ENCODE results near the gene METTL24.

The METTL24 gene

GRCh38 chr6:110395221-110395620 is 37.1 kb upstream of the METTL24 start:
- TF ChIP-seq, protein P1, sequence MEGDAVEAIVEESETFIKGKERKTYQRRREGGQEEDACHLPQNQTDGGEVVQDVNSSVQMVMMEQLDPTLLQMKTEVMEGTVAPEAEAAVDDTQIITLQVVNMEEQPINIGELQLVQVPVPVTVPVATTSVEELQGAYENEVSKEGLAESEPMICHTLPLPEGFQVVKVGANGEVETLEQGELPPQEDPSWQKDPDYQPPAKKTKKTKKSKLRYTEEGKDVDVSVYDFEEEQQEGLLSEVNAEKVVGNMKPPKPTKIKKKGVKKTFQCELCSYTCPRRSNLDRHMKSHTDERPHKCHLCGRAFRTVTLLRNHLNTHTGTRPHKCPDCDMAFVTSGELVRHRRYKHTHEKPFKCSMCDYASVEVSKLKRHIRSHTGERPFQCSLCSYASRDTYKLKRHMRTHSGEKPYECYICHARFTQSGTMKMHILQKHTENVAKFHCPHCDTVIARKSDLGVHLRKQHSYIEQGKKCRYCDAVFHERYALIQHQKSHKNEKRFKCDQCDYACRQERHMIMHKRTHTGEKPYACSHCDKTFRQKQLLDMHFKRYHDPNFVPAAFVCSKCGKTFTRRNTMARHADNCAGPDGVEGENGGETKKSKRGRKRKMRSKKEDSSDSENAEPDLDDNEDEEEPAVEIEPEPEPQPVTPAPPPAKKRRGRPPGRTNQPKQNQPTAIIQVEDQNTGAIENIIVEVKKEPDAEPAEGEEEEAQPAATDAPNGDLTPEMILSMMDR (IDR thresholded peaks at IDR 0.05): no peak
- TF ChIP-seq ZFX (IDR thresholded peaks at IDR 0.05; ENCODE audit: borderline replicate concordance): no peak
- no peak overlapping the region for H3K27ac ChIP-seq

GRCh38 chr6:110394409-110394808 is 36.3 kb upstream of the METTL24 start:
- no peak for TF ChIP-seq ZFX (IDR thresholded peaks at IDR 0.05; ENCODE audit: borderline replicate concordance)
- TF ChIP-seq, protein P1 (IDR thresholded peaks at IDR 0.05): no peak

DNA sequence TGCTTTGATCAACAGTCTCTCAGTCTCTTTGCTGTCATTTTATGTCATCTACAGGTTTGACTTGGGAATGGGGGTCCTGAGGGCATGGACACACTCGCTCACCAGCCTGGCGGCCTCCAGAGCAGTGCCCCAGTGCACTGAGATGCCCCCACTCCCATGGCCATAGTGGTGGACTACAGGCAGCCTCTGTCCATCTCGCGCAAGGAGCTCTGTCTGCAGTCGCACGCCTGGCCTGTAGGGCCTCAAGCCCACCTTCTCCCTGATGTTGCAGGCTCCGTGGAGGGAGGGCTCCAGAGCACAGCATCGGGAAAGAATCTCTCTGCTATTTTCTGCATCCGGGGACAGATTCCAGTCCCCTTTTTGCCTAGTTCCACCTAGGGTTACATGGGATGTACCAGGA is 34.6 kb upstream of the METTL24 start:
- TF ChIP-seq, protein P1 (IDR thresholded peaks at IDR 0.05): no peak
- no peak for TF ChIP-seq ZFX (IDR thresholded peaks at IDR 0.05; ENCODE audit: borderline replicate concordance)
- H3K27ac ChIP-seq: no peak overlapping the region

More at GRCh38 chr6:110394409-110394808, 36.3 kb upstream of the METTL24 start:
- no peak overlapping the region for H3K27ac ChIP-seq

GRCh38 chr6:110390404-110390803 is 32.3 kb upstream of the METTL24 start:
- no peak overlapping the region for H3K27ac ChIP-seq
- TF ChIP-seq ZFX (IDR thresholded peaks at IDR 0.05; ENCODE audit: borderline replicate concordance): no peak
- TF ChIP-seq, protein P1 (IDR thresholded peaks at IDR 0.05): no peak

DNA sequence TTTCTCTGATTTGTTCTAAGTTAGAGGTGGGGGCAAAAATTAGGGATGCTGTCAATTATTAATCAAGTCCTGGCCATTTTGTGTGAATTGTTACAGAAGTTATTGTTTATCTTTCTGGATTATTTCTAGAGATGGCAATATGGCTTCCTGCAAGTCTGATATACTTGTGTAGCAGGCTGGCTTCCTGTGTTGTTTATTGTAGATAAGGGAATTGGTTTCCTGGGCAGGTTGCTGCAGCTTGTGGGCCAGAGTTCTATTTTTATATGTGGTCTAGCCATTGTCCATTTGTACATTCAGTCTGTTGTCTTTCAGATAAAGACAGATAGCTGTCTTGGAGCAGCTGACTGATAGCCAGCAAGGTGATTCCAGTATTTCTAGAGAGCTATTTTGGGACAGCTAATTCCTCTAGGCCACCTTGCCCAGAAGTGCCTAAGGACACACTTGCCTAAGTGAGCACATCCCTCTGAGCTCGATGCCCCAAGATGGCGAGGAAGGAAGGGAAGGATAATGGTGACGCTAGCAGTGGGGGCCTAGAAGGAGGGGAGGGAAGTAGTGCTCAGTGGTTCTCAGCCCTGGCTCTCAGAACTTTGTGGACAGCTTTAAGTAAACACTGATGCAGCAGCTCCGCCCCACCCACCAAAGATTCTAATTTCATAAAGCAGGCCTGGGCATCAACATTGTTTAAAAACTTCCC is 31.7 kb upstream of the METTL24 start:
- TF ChIP-seq, protein P1 (IDR thresholded peaks at IDR 0.05): no peak
- no peak overlapping the region for H3K27ac ChIP-seq

GRCh38 chr6:110387986-110388385 is 29.8 kb upstream of the METTL24 start:
- no peak overlapping the region for H3K27ac ChIP-seq
- TF ChIP-seq ZFX (IDR thresholded peaks at IDR 0.05; ENCODE audit: borderline replicate concordance): no peak
- TF ChIP-seq, protein P1 (IDR thresholded peaks at IDR 0.05): no peak

- no peak overlapping the region for H3K27ac ChIP-seq
- TF ChIP-seq, protein P1 (IDR thresholded peaks at IDR 0.05): no peak
- no peak for TF ChIP-seq ZFX (IDR thresholded peaks at IDR 0.05; ENCODE audit: borderline replicate concordance)
Measured at GRCh38 chr6:110385458-110385863, 27.3 kb upstream of the METTL24 start.
